Skeletal muscle tissue (tissue), 4 donors: ENCODE results near the gene ZFR. TPM values are rescaled to one million over a fixed set of nuclear protein-coding genes. Genes with fewer than 3 reads are reported as not detected.
"Not testable (repeated sequence)": the region's sequence is repeated elsewhere in the genome, so short reads cannot be mapped to it uniquely, and the experiment has no call there.

Experiments
- H3K27ac ChIP-seq: one replicate; pipeline ENCODE4 v1.7.0; 2013; ENCODE audit warnings: mild to moderate bottlenecking, low read depth, low read length, inconsistent platforms
- H3K27me3 ChIP-seq, 3 donors: one replicate each; pipeline ENCODE4 v1.7.0; 2013; ENCODE audit warnings: low read length in 3 of 3; ENCODE audit not compliant: control insufficient read depth in 3 of 3, insufficient read depth in 3 of 3
- H3K36me3 ChIP-seq, 3 donors: one replicate each; pipeline ENCODE4 v1.7.0; 2013; ENCODE audit warnings: low read length in 3 of 3; ENCODE audit not compliant: control insufficient read depth in 3 of 3, insufficient read depth in 3 of 3
- H3K4me1 ChIP-seq, 3 donors: one replicate each; pipeline ENCODE4 v1.7.0; 2013; ENCODE audit warnings: low read length in 3 of 3, mild to moderate bottlenecking in 3 of 3; ENCODE audit not compliant: control insufficient read depth in 3 of 3, insufficient read depth in 3 of 3
- H3K4me3 ChIP-seq, 3 donors: one replicate each; pipeline ENCODE4 v1.7.0; 2013; ENCODE audit warnings: low read length in 3 of 3
- H3K9ac ChIP-seq, 3 donors: one replicate each; pipeline ENCODE4 v1.7.0; 2013; ENCODE audit warnings: low read length in 3 of 3, mild to moderate bottlenecking in 3 of 3, moderate library complexity in 2 of 3, low read depth in 1 of 3
- H3K9me3 ChIP-seq, 3 donors: one replicate each; pipeline ENCODE4 v1.7.0; 2013; ENCODE audit warnings: low read length in 3 of 3; ENCODE audit not compliant: control insufficient read depth in 3 of 3
- total RNA-seq: library from RNA; depleted of rRNA; stranded (reverse); fragments of >200 nt; gene quantifications from one replicate; pipeline ENCODE4 v1.2.3, GENCODE V29; 2014
- donor health status: Osteomylitis.

Gene ZFR
- total RNA-seq, 1 donor from 2014 or later: 67.8 TPM

DNA sequence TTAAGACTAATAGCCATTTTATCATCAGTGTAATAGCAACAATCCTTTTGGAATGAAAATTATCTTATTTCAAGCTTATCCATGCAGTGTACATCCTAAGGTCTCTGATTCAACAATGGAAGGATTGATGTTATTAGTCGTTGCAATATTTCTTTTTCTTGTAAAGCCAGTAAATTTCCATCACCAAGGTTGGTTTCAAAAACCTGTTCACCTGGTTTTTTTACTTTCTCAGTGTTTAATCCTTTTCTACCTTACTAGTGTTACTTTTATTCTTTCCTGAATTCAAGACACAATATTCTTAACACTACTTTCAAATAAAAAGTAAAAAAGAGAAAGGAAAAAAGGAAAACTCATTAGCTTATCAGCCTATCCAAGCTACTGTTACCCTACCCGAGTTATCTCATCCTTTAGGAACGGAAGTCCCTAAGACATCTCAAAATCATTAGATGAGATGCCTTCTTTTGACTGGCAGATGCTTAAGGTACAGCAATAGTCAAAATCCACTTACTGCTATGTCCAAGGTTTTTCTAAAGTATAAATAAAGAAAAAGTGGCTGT is 5.4 kb downstream of the ZFR start:
- Histone ChIP-seq H3K27ac (no peak overlapping the region), H3K4me1 (peaks cover 10 to 23% (median 13%) of the 10 kb centered on the region in 3 donors), H3K9me3 (no peaks in the 10 kb centered on the region), H3K36me3 (peaks cover 0 to 3% (median 0%) of the 10 kb centered on the region in 3 donors), H3K4me3 (no peak overlapping the region), H3K9ac (no peak overlapping the region), H3K27me3 (no peaks in the 10 kb centered on the region)

DNA sequence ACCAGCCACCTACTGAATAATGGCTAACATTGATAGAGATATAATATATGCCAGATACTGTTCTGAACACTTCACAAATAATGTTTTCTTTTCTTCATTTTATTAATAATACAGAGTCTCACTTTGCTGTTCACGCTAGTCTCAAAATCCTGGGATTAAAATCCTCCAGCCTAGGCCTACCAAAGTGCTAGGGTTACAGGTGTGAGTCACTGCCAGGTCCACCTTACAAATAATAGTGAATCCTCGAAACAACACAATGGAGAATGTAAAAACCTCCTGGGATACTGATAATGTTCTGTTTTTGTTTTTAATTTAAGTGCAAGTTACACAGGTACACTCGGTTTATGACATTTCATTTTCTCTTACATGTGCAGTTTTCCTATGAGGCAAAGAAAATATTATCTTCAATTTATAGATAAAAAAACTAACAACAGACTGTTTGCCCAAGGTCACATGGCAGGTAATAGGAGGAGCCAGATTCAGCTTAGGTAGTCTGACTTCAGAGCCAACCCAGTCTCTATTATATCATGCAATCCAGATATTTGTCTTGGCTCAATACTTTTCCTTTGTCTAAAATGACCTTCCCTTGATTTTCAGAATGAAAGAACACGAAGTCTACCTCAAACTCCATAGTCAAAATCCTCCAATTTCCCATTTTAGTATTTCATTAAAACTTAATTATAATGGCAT is 7.8 kb downstream of the ZFR start:
- Histone ChIP-seq H3K4me3 (no peak overlapping the region), H3K9ac (no peak overlapping the region), H3K27ac (no peak overlapping the region), H3K36me3 (no peaks in the 10 kb centered on the region), H3K9me3 (no peaks in the 10 kb centered on the region), H3K27me3 (no peaks in the 10 kb centered on the region), H3K4me1 (peaks cover 0 to 9% (median 2%) of the 10 kb centered on the region in 3 donors)

DNA sequence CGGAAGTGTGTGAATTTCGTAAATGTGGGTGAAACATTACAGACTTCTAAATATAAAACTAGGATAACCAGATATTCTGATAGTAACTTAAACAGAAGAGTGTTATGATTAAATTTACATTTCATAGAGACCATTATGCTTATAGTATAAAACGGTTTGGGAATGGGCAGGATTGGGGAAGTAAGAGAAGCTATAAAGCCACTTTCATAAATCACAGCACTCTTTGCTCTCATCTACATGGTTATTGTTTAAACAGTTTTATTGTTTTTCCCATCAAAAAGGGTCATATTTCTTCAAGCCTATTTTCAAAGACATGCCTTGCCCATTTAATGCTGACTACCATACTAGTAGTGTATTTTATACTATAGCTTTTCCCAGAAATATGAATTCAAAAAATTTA is 9.2 kb downstream of the ZFR start:
- Histone ChIP-seq H3K9ac (no peak overlapping the region), H3K4me1 (peaks cover 0 to 12% (median 2%) of the 10 kb centered on the region in 3 donors), H3K36me3 (no peaks in the 10 kb centered on the region), H3K27ac (no peak overlapping the region), H3K4me3 (no peak overlapping the region), H3K9me3 (no peaks in the 10 kb centered on the region), H3K27me3 (no peaks in the 10 kb centered on the region)

DNA sequence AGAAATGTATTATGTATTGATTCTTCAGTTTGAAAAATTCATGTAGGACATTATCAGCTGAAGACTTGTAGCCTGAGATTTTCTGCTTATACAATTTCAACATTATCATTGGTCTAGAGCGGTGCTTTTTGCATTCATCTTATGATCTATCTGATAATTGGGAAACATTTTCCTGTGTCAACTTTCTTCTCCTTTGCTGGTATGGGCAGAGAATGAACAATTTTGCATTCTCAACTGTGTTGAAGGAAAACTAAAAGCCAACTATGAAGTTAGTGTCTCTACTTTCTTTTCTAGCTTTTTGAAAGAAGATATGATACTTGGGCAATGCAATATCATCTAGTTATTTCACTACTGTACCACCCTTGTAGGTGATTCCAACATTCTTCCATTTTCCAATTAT is 10.3 kb downstream of the ZFR start:
- no peaks in the 10 kb centered on the region for H3K9me3 ChIP-seq
- no peaks in the 10 kb centered on the region for H3K27me3 ChIP-seq
- no peak overlapping the region for H3K27ac ChIP-seq
- H3K4me3 ChIP-seq: no peak overlapping the region
- peaks cover 0 to 7% (median 2%) of the 10 kb centered on the region in 3 donors for H3K4me1 ChIP-seq
- no peaks in the 10 kb centered on the region for H3K36me3 ChIP-seq
- no peak overlapping the region for H3K9ac ChIP-seq

DNA sequence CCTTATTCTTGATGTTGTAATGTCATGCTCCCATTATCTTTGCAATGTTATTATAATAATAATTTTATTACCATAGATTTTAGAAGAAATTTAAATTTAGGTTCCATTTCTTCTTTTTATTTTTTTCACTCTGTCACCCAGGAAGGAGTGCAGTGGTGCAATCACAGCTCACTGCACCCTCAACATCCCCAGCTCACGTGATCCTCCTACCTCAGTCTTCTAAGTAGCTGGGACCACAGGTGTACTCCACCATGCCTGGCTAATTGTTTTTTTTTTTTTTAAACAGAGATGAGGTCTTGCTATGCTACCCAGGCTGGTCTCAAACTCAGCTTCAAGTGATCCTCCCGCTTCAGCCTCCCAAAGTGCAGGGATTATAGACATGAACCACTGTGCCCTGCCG is 11.9 kb downstream of the ZFR start:
- H3K27ac ChIP-seq: no peak overlapping the region
- no peaks in the 10 kb centered on the region for H3K27me3 ChIP-seq
- H3K4me1 ChIP-seq: peaks cover 0 to 7% (median 2%) of the 10 kb centered on the region in 3 donors
- peaks cover 0 to 5% (median 0%) of the 10 kb centered on the region in 3 donors for H3K36me3 ChIP-seq
- no peak overlapping the region for H3K9ac ChIP-seq
- no peaks in the 10 kb centered on the region for H3K9me3 ChIP-seq
- H3K4me3 ChIP-seq: no peak overlapping the region

DNA sequence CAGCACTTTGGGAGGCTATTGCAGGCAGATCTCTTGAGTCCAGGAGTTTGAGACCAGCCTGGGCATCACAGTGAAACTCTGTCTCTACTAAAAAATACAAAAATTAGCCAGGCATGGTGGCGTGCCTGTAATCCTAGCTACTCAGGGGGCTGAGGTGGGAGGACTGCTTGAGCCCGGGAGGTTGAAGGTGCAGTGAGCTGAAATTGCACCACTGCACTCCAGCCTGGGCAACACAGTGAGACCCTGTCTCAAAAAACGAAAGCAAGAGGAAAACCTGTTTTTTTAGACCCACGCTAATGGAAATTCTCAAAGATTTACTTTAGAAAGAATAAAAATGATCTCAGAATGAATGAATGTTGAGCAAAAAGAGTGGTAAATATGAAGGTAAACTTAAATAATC is 13.7 kb downstream of the ZFR start:
- not testable (repeated sequence) for H3K27me3 ChIP-seq, H3K36me3 ChIP-seq, H3K9me3 ChIP-seq, H3K4me3 ChIP-seq, H3K9ac ChIP-seq, H3K4me1 ChIP-seq, H3K27ac ChIP-seq

DNA sequence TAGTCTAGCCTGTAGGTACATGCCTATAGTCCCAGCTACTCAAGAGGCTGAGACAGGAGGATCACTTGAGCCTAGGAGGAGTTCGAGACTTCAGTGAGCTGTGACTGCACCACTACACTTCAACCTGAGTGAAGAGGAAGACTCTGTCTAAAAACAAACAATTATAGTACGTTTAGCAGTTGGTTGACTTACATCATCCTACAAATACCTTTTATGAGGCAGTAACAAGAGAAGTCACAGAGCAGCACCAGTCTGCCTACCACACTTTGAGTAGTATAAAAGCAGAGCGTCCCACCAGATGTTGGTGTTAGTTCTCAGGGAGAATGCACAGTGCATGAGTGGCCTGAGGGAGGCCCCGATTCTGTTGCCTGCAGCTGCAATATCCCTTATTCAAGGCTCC is 16.1 kb downstream of the ZFR start:
- H3K4me1 ChIP-seq: peaks cover 0 to 2% (median 0%) of the 10 kb centered on the region in 3 donors
- peaks cover 0 to 8% (median 5%) of the 10 kb centered on the region in 3 donors for H3K36me3 ChIP-seq
- no peak overlapping the region for H3K27ac ChIP-seq
- H3K4me3 ChIP-seq: no peak overlapping the region
- peaks cover 0 to 2% (median 0%) of the 10 kb centered on the region in 3 donors for H3K9me3 ChIP-seq
- H3K27me3 ChIP-seq: no peaks in the 10 kb centered on the region
- H3K9ac ChIP-seq: no peak overlapping the region

DNA sequence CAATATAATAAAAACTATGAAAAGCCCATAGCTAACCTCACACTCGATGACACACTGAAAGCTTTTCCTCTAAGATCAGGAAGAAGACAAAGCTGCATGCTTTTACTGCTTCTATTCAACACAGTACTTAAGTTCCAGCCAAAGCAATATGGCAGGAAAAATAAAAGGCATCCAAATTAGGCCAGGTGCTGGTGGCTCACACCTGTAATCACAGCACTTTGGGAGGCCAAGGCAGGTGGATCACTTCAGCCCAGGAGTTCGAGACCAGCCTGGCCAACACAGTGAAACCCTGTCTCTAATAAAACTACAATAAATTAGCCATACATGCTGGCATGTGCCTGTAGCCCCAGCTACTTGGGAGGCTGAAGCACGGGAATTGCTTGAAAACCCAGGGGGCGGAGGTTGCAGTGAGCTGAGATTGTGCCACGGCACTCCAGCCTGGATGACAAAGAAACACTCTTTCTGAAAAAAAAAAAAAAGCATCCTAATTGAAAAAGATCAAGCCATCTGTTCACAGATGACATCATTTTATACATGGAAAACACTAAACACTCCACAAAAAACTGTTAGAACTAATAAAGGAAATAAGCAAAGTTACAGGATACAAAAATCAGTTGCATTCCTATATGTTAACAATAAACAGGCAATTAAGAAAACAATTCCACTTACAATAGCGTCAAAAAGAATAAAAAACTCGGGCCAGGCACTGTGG is 17.9 kb downstream of the ZFR start:
- peaks cover 0 to 5% (median 0%) of the 10 kb centered on the region in 3 donors for H3K4me1 ChIP-seq
- H3K9me3 ChIP-seq: peaks cover 0 to 2% (median 0%) of the 10 kb centered on the region in 3 donors
- no peak overlapping the region for H3K27ac ChIP-seq
- no peaks in the 10 kb centered on the region for H3K27me3 ChIP-seq
- no peak overlapping the region for H3K4me3 ChIP-seq
- H3K9ac ChIP-seq: no peak overlapping the region
- peaks cover 0 to 8% (median 5%) of the 10 kb centered on the region in 3 donors for H3K36me3 ChIP-seq

DNA sequence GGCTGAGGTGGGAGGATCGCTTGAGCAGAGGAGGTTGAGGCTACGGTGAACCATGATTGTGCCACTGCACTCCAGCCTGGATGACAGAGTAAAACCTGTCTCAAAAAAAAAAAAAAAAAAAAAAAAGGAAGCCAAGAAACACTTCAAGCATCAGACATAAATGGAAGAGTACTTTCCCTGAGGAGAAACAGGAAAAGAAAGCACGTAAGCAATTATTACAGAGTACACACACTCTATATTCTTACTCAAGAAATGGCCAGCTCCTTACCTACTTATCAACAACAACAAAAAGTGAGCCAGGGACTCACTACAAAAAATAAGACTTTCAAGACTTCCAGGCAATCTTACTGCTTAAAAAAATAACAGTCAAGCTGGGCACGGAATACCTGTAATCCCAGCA is 21.8 kb downstream of the ZFR start:
- H3K36me3 ChIP-seq: peaks cover 0 to 5% (median 4%) of the 10 kb centered on the region in 3 donors
- peaks cover 0 to 2% (median 0%) of the 10 kb centered on the region in 3 donors for H3K9me3 ChIP-seq
- H3K27ac ChIP-seq: no peak overlapping the region
- H3K9ac ChIP-seq: no peak overlapping the region
- no peak overlapping the region for H3K4me3 ChIP-seq
- H3K27me3 ChIP-seq: no peaks in the 10 kb centered on the region
- H3K4me1 ChIP-seq: peaks cover 5 to 16% (median 9%) of the 10 kb centered on the region in 3 donors

DNA sequence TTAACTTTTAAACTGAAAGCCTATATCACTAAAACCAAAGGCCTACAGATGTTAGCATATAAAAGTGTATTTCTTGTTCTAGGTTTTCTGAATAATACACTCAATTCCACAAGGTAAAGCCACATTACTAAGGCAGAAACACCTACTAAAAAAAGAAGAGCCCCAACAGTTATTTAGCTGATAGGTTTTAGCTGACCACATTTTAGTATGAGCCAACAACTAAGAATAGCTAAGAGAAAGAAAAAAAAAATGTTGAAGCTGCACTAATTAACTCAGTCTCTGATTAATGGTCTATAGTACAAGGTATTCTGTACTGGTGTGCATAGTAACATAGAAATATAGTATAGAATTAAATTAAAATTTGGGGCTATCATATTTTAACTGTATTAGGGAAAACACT is 23.5 kb downstream of the ZFR start:
- Histone ChIP-seq H3K4me1 (peaks cover 5 to 16% (median 9%) of the 10 kb centered on the region in 3 donors), H3K9ac (no peak overlapping the region), H3K9me3 (no peaks in the 10 kb centered on the region), H3K36me3 (peaks cover 0 to 7% (median 5%) of the 10 kb centered on the region in 3 donors), H3K4me3 (no peak overlapping the region), H3K27ac (no peak overlapping the region), H3K27me3 (no peaks in the 10 kb centered on the region)
